HL-60 (cell line): ENCODE data around the gene SERTAD1.

Experiments
- DNase-seq, 2 experiments: peaks; one replicate each; pipeline ENCODE4 v3.0.0-alpha.2; 2010 to 2020; ENCODE audit warnings: low read depth in 1 of 2, low spot score in 1 of 2
- H3K27ac ChIP-seq: fragments of 250-450 bp; sonication (Bioruptor Pico); replicated peaks from 2 replicates; pipeline ENCODE4 v1.5.1; 2020; ENCODE audit warnings: mild to moderate bottlenecking, moderate library complexity
- H3K27me3 ChIP-seq: fragments of 250-450 bp; sonication (Bioruptor Pico); 2 replicates; pipeline ENCODE4 v1.5.1; 2021; ENCODE audit warnings: mild to moderate bottlenecking, moderate library complexity; ENCODE audit not compliant: insufficient read depth, poor library complexity, severe bottlenecking
- H3K4me3 ChIP-seq: replicated peaks from 2 replicates; pipeline ENCODE4 v1.5.1; 2011; ENCODE audit warnings: mild to moderate bottlenecking, control low read depth, low read length; ENCODE audit not compliant: insufficient read depth
- CTCF ChIP-seq: IDR thresholded peaks from one replicate; pipeline ENCODE4 v1.5.1; 2011; ENCODE audit warnings: low read length, control low read depth, inconsistent platforms; ENCODE audit not compliant: insufficient read depth
- GABPA ChIP-seq: IDR thresholded peaks from 2 replicates; pipeline ENCODE4 v1.6.1; 2012; ENCODE audit warnings: low read depth
- POLR2AphosphoS5 ChIP-seq: IDR thresholded peaks from 2 replicates; pipeline ENCODE4 v1.6.1; 2012; ENCODE audit warnings: low read depth
- REST ChIP-seq: IDR thresholded peaks from 2 replicates; pipeline ENCODE4 v1.6.1; 2012; ENCODE audit warnings: low read depth; ENCODE audit not compliant: insufficient replicate concordance
- SPI1 ChIP-seq: IDR thresholded peaks from 2 replicates; pipeline ENCODE4 v1.6.1; 2012; ENCODE audit warnings: low read depth, mild to moderate bottlenecking, borderline replicate concordance

SERTAD1 gene

GRCh38 chr19:40395956-40396355 lies 29.8 kb downstream of the SERTAD1 start:
- peaks cover 19% of the 10 kb centered on the region for H3K27me3 ChIP-seq
- no peak for TF ChIP-seq SPI1
- TF ChIP-seq GABPA, result no peak
- no peak for TF ChIP-seq CTCF
- no peak for TF ChIP-seq POLR2AphosphoS5
- TF ChIP-seq REST, result no peak
- H3K4me3 ChIP-seq, result no peak overlapping the region
- no peak overlapping the region for H3K27ac ChIP-seq
- DNase-seq, result no peak

- peaks cover 19% of the 10 kb centered on the region for H3K27me3 ChIP-seq
- DNase-seq, result no peak
- no peak overlapping the region for H3K4me3 ChIP-seq
- H3K27ac ChIP-seq, result no peak overlapping the region
- TF ChIP-seq CTCF (no peak), POLR2AphosphoS5 (no peak), REST (no peak), GABPA (no peak), SPI1 (no peak)
These were observed 31.0 kb downstream of the SERTAD1 start for GRCh38 chr19:40394816-40395210.

GRCh38 chr19:40393894-40394815 lies 31.6 kb downstream of the SERTAD1 start:
- Histone ChIP-seq H3K4me3 (no peak overlapping the region), H3K27me3 (peaks cover 18% of the 10 kb centered on the region), H3K27ac (no peak overlapping the region)
- TF ChIP-seq SPI1, result no peak
- TF ChIP-seq POLR2AphosphoS5, result no peak
- TF ChIP-seq CTCF, result no peak
- TF ChIP-seq GABPA, result no peak
- no peak for TF ChIP-seq REST
- DNase-seq, result no peak
